SK-N-SH (cell line): ENCODE data around the gene CLCN1. TPM values are rescaled to one million over a fixed set of nuclear protein-coding genes. Genes with fewer than 3 reads are reported as not detected.

Experiments used
- CTCF ChIA-PET: fragments of 300-600, 350-600 bp; formaldehyde crosslinking; extraction: SDS; loops from one replicate; lab custom pipeline; 2021; lab: Yijun Ruan, JAX
- POLR2A ChIA-PET: fragments of 350-600 bp; sonication (Branson Sonifier 250); formaldehyde crosslinking; extraction: SDS; loops from one replicate; lab custom pipeline; 2020; ENCODE audit warnings: antibody characterized with exemption, inconsistent platforms; lab: Yijun Ruan, JAX
- DNase-seq: peaks from one replicate; pipeline ENCODE4 v3.0.0; 2012
- H2AFZ ChIP-seq: fragments of 200-600 bp; sonication (generic); 2 replicates; pipeline ENCODE4 v1.8.1; 2016; ENCODE audit warnings: antibody characterized with exemption, mild to moderate bottlenecking, low read depth
- H3F3A ChIP-seq: fragments of 200-600 bp; sonication (generic); replicated peaks from 2 replicates; pipeline ENCODE3; 2016; ENCODE audit warnings: antibody characterized with exemption, mild to moderate bottlenecking; ENCODE audit not compliant: insufficient read depth
- H3K27ac ChIP-seq, 2 experiments: fragments of 200-500 bp in 1 of 2; fragments of 200-600 bp in 1 of 2; sonication (Bioruptor generic) in 1 of 2; sonication (generic), shearing (Covaris generic) in 1 of 2; 2 replicates each; pipeline versions ENCODE4 v1.5.1 to v1.6.1; 2014 to 2016; ENCODE audit warnings: low read depth in 2 of 2, inconsistent platforms in 1 of 2, low read length in 1 of 2, mild to moderate bottlenecking in 1 of 2, mixed read lengths in 1 of 2
- H3K27me3 ChIP-seq: fragments of 200-600 bp; sonication (generic), shearing (Covaris generic); 2 replicates; pipeline ENCODE4 v1.6.1; 2016; ENCODE audit warnings: mixed run types; ENCODE audit not compliant: insufficient read depth
- H3K36me3 ChIP-seq, 2 experiments: fragments of 200-500 bp in 1 of 2; fragments of 200-600 bp in 1 of 2; sonication (Bioruptor generic) in 1 of 2; sonication (generic) in 1 of 2; replicated peaks in 1 of 2; 2 replicates each; pipeline versions ENCODE3 to v1.5.1; 2014 to 2016; ENCODE audit warnings: low read length in 1 of 2, mild to moderate bottlenecking in 1 of 2; ENCODE audit not compliant: insufficient read depth in 2 of 2, control insufficient read depth in 1 of 2
- H3K4me1 ChIP-seq, 2 experiments: fragments of 200-500 bp in 1 of 2; fragments of 200-600 bp in 1 of 2; sonication (Bioruptor generic) in 1 of 2; sonication (generic), shearing (Covaris generic) in 1 of 2; 2 replicates each; pipeline versions ENCODE4 v1.5.1 to v1.6.1; 2014 to 2016; ENCODE audit warnings: low read depth in 1 of 2, low read length in 1 of 2, mixed run types in 1 of 2; ENCODE audit not compliant: insufficient read depth in 2 of 2, control insufficient read depth in 1 of 2
- H3K4me2 ChIP-seq: fragments of 200-600 bp; sonication (generic), shearing (Covaris generic); 2 replicates; pipeline ENCODE4 v1.6.1; 2017; ENCODE audit warnings: mixed run types
- H3K4me3 ChIP-seq, 2 experiments: fragments of 200-500 bp in 1 of 2; fragments of 200-600 bp in 1 of 2; sonication (Bioruptor generic) in 1 of 2; sonication (generic), shearing (Covaris generic) in 1 of 2; 2 replicates each; pipeline versions ENCODE4 v1.5.1 to v1.8.1; 2014 to 2016; ENCODE audit warnings: low read depth in 2 of 2, inconsistent platforms in 1 of 2, low read length in 1 of 2, mild to moderate bottlenecking in 1 of 2, mixed read lengths in 1 of 2, moderate library complexity in 1 of 2
- H3K79me2 ChIP-seq: fragments of 200-600 bp; sonication (generic); 2 replicates; pipeline ENCODE4 v1.8.1; 2017; ENCODE audit warnings: mild to moderate bottlenecking; ENCODE audit not compliant: insufficient read depth
- H3K9ac ChIP-seq: fragments of 200-600 bp; sonication (generic); 2 replicates; pipeline ENCODE4 v1.6.1; 2017; ENCODE audit warnings: mixed run types
- H3K9me2 ChIP-seq: fragments of 200-600 bp; sonication (generic); 2 replicates; pipeline ENCODE4 v1.6.1; 2017; ENCODE audit warnings: mixed run types
- H3K9me3 ChIP-seq: fragments of 200-600 bp; sonication (generic); 2 replicates; pipeline ENCODE4 v1.6.1; 2017; ENCODE audit warnings: mixed run types, mild to moderate bottlenecking, moderate library complexity
- H4K20me1 ChIP-seq: fragments of 200-600 bp; sonication (generic); 2 replicates; pipeline ENCODE4 v1.6.1; 2017; ENCODE audit warnings: mild to moderate bottlenecking, mixed run types; ENCODE audit not compliant: insufficient read depth
- EP300 ChIP-seq, 2 experiments: IDR thresholded peaks; 2 replicates each; pipeline versions ENCODE4 v1.4.0 to v1.6.1; 2012; ENCODE audit warnings: borderline replicate concordance in 1 of 2, low read depth in 1 of 2, low read length in 1 of 2
- FOSL2 ChIP-seq: IDR thresholded peaks from 2 replicates; pipeline ENCODE4 v1.4.0; 2012; ENCODE audit warnings: low read depth, mild to moderate bottlenecking, moderate library complexity, borderline replicate concordance
- GABPA ChIP-seq: IDR thresholded peaks from 2 replicates; pipeline ENCODE4 v1.4.0; 2012; ENCODE audit warnings: low read depth, mild to moderate bottlenecking
- JUND ChIP-seq: IDR thresholded peaks from 2 replicates; pipeline ENCODE4 v1.4.0; 2012
- MXI1 ChIP-seq: IDR thresholded peaks from 2 replicates; pipeline ENCODE4 v1.6.1; 2012; ENCODE audit warnings: mild to moderate bottlenecking, low read depth, low read length, improper control_type of control experiment
- POLR2AphosphoS5 ChIP-seq: IDR thresholded peaks from 2 replicates; pipeline ENCODE4 v1.6.1; 2012; ENCODE audit warnings: low read depth, low read length
- RAD21 ChIP-seq: IDR thresholded peaks from 2 replicates; pipeline ENCODE4 v1.6.1; 2012; ENCODE audit warnings: mild to moderate bottlenecking, low read length
- RCOR1 ChIP-seq: fragments of 150-350 bp; IDR thresholded peaks from 2 replicates; pipeline ENCODE4 v1.6.1; 2017; ENCODE audit warnings: antibody characterized with exemption, low read length
- RFX5 ChIP-seq: IDR thresholded peaks from 2 replicates; pipeline ENCODE4 v1.6.1; 2012; ENCODE audit warnings: mild to moderate bottlenecking, improper control_type of control experiment, low read length
- WGBS: methylation state at CpG from one replicate; pipeline ENCODE4 v1.1.6; 2017; ENCODE audit warnings: low lambda C conversion rate; 5-methylcytosine and 5-hydroxymethylcytosine counted together
- polyA plus RNA-seq, 3 experiments: library from polyadenylated mRNA; depleted of rRNA; stranded (reverse); fragments of >200 nt; gene quantifications; 2 replicates each; pipeline ENCODE4 v1.2.3, GENCODE V29; 2012
- TF ChIP-seq, protein P1 (sequence below): IDR thresholded peaks from 2 replicates; pipeline ENCODE4 v1.6.1; 2012; ENCODE audit warnings: mild to moderate bottlenecking, low read depth, low read length, moderate library complexity

The CLCN1 gene
- polyA plus RNA-seq, 1 of the 3 experiments (the other 2 are of a cell fraction), result 0.12 TPM

DNA sequence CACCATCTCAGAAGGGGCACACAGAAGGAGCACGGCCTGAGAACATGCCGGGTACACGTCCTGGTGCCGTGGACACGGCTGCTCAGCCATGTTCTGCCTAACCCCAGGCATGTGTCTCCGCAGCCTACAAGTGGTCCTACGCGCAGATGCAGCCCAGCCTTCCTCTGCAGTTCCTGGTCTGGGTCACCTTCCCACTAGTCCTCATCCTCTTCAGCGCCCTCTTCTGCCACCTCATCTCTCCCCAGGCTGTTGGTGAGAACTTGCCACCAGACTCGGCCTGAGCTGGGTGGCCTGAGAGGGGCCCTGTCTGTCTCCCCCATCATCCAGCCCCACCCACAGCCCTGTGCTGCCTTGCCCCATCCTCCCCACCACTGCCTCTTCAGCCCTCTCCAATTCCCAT lies 5.3 kb downstream of the CLCN1 start:
- no peaks in the 10 kb centered on the region for H3K27me3 ChIP-seq
- no peak overlapping the region for H3K27ac ChIP-seq
- H3K9ac ChIP-seq, result no peak overlapping the region
- POLR2A ChIA-PET, result no interaction called here
- CTCF ChIA-PET, result no interaction called here
- 89% methylated on average over 8 of the region's 10 CpGs for WGBS
- no peak for DNase-seq
- H4K20me1 ChIP-seq, result no peaks in the 10 kb centered on the region
- no peaks in the 10 kb centered on the region for H3K9me2 ChIP-seq
- H3K9me3 ChIP-seq, result no peaks in the 10 kb centered on the region
- H3K4me2 ChIP-seq, result no peak overlapping the region
- no peak overlapping the region for H2AFZ ChIP-seq
- TF ChIP-seq POLR2AphosphoS5 (no peak), RFX5 (no peak), FOSL2 (no peak), JUND (no peak), RCOR1 (no peak), EP300 (IDR thresholded peaks at IDR 0.05; ENCODE audit: borderline replicate concordance in 1 of 2, low read depth in 1 of 2, low read length in 1 of 2) (no peak), MXI1 (no peak)
- TF ChIP-seq, all 33 proteins: peak for 0
- no peaks in the 10 kb centered on the region for H3F3A ChIP-seq
- no peaks in the 10 kb centered on the region for H3K36me3 ChIP-seq
- no peak overlapping the region for H3K4me3 ChIP-seq
- H3K4me1 ChIP-seq, result peaks cover 0 to 2% of the 10 kb centered on the region in 2 experiments; a peak in 1 of 4 replicates
- H3K79me2 ChIP-seq, result no peaks in the 10 kb centered on the region

DNA sequence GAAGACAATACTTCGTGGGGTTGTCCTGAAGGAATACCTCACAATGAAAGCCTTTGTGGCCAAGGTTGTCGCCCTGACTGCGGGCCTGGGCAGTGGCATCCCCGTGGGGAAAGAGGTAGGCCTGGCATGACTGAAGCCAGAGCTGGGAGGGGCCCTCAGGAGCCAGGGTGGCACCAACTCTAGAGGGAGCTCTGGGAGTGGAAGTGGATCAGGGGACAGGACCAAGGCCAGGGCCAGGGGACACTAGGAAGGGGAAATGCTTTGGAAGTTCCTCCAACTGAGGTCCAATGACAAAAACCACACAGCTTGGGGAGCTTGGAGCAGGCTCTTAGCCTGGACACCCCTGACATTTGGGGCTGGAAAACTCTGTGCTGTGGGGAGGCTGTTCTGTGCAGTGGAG lies 5.8 kb downstream of the CLCN1 start:
- no peak for DNase-seq
- Histone ChIP-seq H3K27me3 (no peaks in the 10 kb centered on the region), H3K36me3 (no peaks in the 10 kb centered on the region), H3K4me3 (no peak overlapping the region), H3K9me2 (no peaks in the 10 kb centered on the region), H3K4me1 (peaks cover 0 to 2% of the 10 kb centered on the region in 2 experiments; a peak in 1 of 4 replicates), H3K27ac (no peak overlapping the region), H3K9me3 (no peaks in the 10 kb centered on the region), H2AFZ (no peak overlapping the region), H3K4me2 (no peak overlapping the region), H3K9ac (no peak overlapping the region), H3F3A (no peaks in the 10 kb centered on the region), H4K20me1 (no peaks in the 10 kb centered on the region), H3K79me2 (no peaks in the 10 kb centered on the region)
- POLR2A ChIA-PET, result no interaction called here
- no peak for TF ChIP-seq GABPA
- TF ChIP-seq, protein P1, sequence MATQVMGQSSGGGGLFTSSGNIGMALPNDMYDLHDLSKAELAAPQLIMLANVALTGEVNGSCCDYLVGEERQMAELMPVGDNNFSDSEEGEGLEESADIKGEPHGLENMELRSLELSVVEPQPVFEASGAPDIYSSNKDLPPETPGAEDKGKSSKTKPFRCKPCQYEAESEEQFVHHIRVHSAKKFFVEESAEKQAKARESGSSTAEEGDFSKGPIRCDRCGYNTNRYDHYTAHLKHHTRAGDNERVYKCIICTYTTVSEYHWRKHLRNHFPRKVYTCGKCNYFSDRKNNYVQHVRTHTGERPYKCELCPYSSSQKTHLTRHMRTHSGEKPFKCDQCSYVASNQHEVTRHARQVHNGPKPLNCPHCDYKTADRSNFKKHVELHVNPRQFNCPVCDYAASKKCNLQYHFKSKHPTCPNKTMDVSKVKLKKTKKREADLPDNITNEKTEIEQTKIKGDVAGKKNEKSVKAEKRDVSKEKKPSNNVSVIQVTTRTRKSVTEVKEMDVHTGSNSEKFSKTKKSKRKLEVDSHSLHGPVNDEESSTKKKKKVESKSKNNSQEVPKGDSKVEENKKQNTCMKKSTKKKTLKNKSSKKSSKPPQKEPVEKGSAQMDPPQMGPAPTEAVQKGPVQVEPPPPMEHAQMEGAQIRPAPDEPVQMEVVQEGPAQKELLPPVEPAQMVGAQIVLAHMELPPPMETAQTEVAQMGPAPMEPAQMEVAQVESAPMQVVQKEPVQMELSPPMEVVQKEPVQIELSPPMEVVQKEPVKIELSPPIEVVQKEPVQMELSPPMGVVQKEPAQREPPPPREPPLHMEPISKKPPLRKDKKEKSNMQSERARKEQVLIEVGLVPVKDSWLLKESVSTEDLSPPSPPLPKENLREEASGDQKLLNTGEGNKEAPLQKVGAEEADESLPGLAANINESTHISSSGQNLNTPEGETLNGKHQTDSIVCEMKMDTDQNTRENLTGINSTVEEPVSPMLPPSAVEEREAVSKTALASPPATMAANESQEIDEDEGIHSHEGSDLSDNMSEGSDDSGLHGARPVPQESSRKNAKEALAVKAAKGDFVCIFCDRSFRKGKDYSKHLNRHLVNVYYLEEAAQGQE, result peak; percentile 89
- TF ChIP-seq RAD21, result peak; percentile 14; the same call in 1 of the 2 replicates
- CTCF ChIA-PET, result interaction anchor here (1.0 kb wide), 1 partner anchor 81 kb away, joined by 4 read pairs; no protein-coding TSS in a partner anchor
- WGBS, result 75% methylated on average over 4 of the region's 4 CpGs
